SK-N-SH (cell line): ENCODE results near the gene CCDC102A.

Source experiments
- CTCF ChIP-seq: fragments of 200-600 bp; sonication (generic); IDR thresholded peaks from 2 replicates; pipeline ENCODE4 v1.6.1; 2017; ENCODE audit warnings: antibody characterized with exemption, mild to moderate bottlenecking, moderate library complexity
- RAD21 ChIP-seq: IDR thresholded peaks from 2 replicates; pipeline ENCODE4 v1.6.1; 2012; ENCODE audit warnings: mild to moderate bottlenecking, low read length

- TF ChIP-seq CTCF (no peak), RAD21 (no peak)
Observed at GRCh38 chr16:57574086-57574485, 37.7 kb upstream of the CCDC102A start.
